NOMO-1 treated with DMSO at 0.1 percent for 48 hours (cell line): Measurements from ENCODE around the gene RPS6KA4.

Experiments
- DNase-seq: peaks from one replicate; lab custom pipeline; 2025; ENCODE audit not compliant: unreplicated experiment; lab: John Stamatoyannopoulos, UW

RPS6KA4 gene

GRCh38 chr11:64362339-64362738, 3.4 kb downstream of the RPS6KA4 start:
- DNase-seq = no peak

- no peak for DNase-seq
Measured at GRCh38 chr11:64364435-64364834, 5.5 kb downstream of the RPS6KA4 start.

- DNase-seq = no peak
Measured at GRCh38 chr11:64364911-64365310, 5.9 kb downstream of the RPS6KA4 start.

DNA sequence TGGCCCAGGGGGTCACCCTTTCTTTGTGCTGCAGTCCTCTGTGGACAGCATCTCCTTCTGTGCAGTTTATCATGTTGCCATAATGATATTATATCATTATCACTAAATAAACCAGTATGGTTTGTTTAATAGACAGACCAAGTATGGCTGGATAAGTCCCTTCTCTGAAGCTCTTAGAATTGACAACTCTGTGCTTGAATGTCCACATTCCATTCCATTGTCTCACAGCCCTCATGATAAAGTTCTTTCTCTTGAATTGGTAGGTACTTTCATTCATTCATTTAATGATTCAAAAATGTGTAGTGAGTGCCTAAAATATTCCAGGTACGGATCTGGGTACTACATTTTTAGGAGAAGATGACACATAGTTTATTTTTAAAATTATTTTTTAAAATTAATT, 7.8 kb downstream of the RPS6KA4 start:
- no peak for DNase-seq

GRCh38 chr11:64367931-64368672, 9.1 kb downstream of the RPS6KA4 start:
- DNase-seq = no peak

DNA sequence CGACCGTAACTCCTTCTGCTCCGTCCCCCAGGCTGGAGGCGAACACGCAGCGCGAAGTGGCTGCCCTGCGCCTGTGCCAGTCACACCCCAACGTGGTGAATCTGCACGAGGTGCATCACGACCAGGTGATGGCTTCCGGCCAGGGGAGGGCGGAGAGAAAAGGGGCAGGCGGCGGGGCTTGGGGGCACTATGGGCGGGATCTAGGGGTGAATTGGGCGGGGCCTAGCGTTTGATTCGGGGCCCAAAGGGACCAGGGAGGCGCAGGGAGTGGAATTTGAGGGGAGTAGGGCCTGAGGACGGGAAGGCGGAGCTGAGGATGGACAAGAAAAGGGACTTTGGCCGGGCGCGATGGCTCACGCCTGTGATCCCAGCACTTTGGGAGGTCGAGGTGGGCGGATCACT, 9.7 kb downstream of the RPS6KA4 start:
- no peak for DNase-seq

DNA sequence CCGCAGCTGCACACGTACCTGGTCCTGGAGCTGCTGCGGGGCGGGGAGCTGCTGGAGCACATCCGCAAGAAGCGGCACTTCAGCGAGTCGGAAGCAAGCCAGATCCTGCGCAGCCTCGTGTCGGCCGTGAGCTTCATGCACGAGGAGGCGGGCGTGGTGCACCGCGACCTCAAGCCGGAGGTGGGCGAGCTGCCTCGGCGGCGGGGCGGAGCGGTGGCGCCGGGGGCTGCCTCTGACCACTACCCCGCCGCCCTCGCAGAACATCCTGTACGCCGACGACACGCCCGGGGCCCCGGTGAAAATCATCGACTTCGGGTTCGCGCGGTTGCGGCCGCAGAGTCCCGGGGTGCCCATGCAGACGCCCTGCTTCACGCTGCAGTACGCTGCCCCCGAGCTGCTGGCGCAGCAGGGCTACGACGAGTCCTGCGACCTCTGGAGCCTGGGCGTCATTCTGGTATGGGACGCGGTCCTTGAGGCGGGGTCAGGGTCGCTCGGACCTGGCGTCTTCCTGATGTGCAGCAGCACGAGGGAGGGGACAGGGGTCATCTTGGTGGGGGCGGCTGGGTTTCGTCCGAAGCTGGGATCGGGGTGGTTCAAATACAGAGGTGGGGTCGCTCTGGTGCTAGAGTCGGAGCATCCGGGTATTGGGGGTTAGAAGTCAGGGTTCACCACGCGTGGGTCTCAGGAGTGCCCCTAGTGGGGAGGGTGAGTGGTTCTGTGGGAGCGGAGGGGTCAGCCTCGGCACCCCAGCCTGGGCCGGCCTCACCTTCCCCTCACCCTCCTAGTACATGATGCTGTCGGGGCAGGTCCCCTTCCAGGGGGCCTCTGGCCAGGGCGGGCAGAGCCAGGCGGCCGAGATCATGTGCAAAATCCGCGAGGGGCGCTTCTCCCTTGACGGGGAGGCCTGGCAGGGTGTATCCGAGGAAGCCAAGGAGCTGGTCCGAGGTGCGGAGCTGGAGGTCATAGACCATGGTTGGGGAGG, 10.8 kb downstream of the RPS6KA4 start:
- no peak for DNase-seq

DNA sequence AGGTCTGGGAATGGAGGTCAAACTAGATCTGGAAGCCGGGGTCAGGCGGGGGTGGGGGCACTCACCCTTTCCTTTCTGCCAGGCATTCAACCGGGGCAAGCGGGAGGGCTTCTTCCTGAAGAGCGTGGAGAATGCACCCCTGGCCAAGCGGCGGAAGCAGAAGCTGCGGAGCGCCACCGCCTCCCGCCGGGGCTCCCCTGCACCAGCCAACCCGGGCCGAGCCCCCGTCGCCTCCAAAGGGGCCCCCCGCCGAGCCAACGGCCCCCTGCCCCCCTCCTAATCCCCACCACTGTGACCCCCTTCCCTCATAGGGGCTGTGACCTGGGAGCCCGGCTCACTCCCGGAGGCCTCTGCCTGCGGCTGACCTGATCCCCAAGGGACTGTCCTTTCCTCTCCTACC, 12.2 kb downstream of the RPS6KA4 start:
- no peak for DNase-seq

DNA sequence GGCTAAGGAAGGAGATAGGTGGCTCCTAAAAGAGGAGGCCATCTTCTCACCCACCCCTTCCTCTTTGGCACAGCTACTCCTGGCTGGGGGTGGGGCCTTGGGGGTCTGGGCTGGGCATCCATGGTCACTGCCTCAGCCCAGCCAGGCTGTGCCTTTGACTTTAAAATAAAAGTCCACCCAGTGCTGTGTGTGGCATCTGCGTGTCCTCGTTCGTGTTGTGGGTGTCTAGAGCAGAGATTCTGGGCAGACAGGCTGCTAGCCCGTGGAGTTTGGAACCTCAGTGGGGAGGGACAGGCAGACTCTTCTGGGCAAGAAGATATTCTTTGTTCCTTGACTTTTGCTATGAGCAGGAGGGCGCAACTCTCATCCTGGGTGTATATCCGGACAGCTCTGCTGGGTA, 13.1 kb downstream of the RPS6KA4 start:
- DNase-seq = no peak

DNA sequence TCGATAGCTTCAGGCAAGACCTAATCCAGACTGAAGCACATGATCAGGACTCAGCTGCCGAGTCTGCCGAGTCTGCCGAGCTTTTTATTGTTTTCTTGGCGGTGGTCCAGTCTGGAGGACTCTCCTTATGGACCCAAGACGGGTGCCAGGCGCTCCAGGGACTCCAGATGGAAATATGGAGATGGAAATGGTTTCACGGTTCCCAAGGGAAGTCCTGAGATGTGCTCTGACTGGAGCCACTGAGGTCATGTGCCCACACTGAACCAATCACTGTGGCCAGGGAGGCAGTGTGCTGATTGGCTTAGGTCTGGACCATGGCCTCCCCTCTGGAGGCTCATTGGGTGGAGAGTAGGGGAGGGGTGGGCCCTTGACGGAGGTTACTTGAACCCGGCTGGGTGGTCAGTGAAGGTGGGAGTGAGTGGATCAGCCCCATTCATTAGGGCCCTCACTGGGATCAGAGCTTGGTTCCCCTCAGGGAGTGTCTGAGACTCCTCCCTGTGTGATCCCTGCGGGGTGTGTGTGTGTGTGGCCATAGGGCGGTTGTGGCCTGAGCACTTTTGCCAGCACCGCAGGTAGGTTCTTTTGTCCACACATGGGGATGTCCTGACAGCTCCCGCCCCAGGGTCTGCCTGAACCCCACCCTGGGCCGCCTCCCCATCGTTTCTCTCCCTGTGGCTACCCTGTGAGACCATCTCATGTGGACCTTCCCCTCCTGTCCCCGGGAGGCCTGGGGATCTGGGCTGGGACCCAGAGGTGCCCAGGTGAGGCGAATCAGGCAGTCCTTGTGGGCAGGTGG, 14.0 kb downstream of the RPS6KA4 start:
- peak; percentile 64 for DNase-seq

GRCh38 chr11:64373598-64373974, 14.6 kb downstream of the RPS6KA4 start:
- peak; percentile 80 for DNase-seq

- DNase-seq = no peak
Measured at GRCh38 chr11:64376071-64376470, 17.1 kb downstream of the RPS6KA4 start.

DNA sequence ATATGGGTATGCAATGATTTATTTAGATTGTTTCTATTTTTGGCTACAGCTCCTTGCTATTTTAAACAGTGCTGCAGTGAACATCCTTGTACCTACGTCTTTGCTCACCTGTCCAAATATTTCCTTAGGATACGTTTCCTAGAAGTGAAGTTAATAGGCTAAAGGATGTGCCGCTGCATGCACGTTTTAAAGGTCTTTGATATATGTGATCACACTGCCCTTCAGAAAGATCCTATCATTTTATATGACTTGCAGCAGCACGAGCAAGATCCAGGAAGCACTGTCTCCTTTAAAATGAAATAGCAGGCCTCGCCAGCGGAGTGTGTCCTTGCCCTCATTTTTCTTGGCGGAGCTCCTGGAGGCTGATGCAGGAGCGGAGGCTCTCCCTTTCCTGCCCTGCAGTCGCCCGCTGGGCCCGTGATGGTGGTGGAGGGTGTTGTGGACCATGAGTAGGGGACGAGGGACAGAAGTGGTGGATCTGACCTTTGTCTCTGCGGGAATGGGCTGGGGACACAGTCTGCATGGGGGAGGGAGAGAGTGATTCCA, 19.4 kb downstream of the RPS6KA4 start:
- DNase-seq = no peak

GRCh38 chr11:64379160-64379559, 20.2 kb downstream of the RPS6KA4 start:
- DNase-seq = no peak

DNA sequence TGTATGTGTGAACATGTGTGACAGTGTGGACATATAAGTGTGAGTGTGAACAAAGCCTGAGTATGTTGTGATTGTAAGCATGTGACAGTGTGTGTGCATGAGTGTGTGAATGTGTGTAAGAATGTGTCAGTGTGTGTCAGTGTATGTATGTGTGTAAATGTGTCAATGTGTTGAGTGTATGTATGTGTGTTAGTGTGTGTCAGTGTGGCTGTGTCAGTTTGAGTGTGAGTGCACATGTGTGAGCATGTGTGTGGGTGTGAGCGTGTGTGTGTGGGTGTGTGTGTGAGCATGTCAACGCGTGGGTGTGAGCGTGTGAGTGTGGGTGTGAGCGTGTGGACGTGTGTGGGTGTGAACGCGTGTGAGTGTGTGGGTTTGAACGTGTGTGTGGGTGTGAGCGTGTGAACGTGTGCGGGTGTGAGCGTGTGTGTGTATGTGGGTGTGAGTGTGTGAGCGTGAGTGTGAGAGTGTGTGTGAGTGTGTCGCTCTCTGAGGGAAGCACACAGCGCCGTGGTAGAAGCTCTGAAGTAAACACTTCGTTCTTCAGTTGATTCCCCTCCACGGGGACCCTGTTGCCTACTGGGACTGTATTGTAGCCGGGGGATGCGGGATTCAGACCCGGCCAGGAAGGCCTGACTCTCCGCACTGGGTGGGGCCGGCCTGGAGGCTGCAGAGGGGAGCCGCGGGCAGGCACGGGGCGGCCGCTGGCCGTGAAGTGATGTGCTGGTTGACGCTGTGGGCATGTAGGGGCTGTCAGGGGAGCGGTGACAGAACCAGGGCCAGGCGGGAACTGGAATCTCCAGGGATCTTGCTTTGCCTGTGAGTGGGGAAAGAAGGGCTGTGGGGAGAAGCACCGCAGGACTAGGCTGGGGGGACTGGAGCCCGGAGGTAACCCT, 21.1 kb downstream of the RPS6KA4 start:
- DNase-seq = no peak

GRCh38 chr11:64381350-64381749, 22.4 kb downstream of the RPS6KA4 start:
- DNase-seq = no peak

- no peak for DNase-seq
Measured at GRCh38 chr11:64382047-64382446, 23.1 kb downstream of the RPS6KA4 start.

GRCh38 chr11:64382586-64382985, 23.6 kb downstream of the RPS6KA4 start:
- no peak for DNase-seq

GRCh38 chr11:64383580-64383979, 24.6 kb downstream of the RPS6KA4 start:
- DNase-seq = no peak
